ENCODE results near the gene IRF2BP1. TPM values are rescaled to one million over a fixed set of nuclear protein-coding genes. Genes with fewer than 3 reads are reported as not detected.
A peak's percentile ranks its signal among the peaks of the same experiment; 100 is the strongest.

IRF2BP1 gene
- total RNA-seq, 1 donor from 2014 or later = 9.8 TPM

DNA sequence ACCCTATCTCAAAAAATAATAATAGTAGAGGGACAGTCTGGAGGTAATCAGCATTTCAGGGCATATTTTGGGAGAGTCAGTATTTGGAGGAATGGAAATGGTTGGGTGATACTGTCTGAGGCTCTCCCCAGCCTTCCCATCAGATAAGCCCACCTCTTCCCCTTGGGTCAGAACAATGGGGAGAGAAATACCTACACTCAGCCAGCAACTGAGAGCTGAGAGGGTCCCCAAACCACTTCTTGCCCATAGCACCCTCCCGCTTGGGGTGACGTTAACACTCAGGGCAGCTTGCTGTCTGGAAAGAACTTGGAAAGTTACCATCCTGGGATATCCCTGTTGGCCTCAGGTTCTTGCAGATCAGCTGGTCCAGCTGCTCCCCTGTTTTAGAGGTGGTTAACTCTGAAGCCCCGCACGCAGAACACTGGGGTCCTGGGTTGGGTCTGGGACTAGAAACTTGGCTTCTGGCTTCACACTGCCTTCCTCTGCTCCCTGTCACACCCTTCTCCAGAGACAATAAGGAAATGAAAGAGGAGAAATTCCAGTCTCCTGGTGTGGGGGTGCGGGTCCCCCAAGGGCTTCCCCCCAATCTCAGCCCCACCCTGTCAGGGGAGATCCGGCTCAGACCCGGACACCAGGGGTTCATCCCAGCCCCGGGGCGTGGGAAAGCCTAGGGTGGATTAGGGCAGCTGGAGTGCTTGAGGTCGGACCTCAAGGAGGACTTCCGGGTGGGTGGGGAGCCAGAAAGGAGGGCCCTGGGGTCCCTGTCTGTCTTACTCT lies 19.4 kb downstream of the IRF2BP1 start:
- TF ChIP-seq EZH2phosphoT487 (IDR thresholded peaks at IDR 0.05) (no peak), CTCF (IDR thresholded peaks at IDR 0.05) (no peak), EZH2 (IDR thresholded peaks at IDR 0.05) (no peak)
- peaks cover 8% of the 10 kb centered on the region for H3K27me3 ChIP-seq
- H3K4me1 Mint-ChIP-seq = peaks cover 13% of the 10 kb centered on the region
- H3K27ac Mint-ChIP-seq = no peak overlapping the region
- no peak for DNase-seq (ENCODE audit: low spot score)
- no peaks in the 10 kb centered on the region for H3K9me3 ChIP-seq (ENCODE audit: low read depth)
- no peaks in the 10 kb centered on the region for H3K36me3 ChIP-seq
- peaks cover 30% of the 10 kb centered on the region for H3K79me2 ChIP-seq (ENCODE audit: low read depth)
- H3K9me3 Mint-ChIP-seq = peaks cover 2% of the 10 kb centered on the region
- no peak overlapping the region for H2AFZ ChIP-seq (replicated peaks)
- H3F3A ChIP-seq (ENCODE audit: low read depth) = peaks cover 21% of the 10 kb centered on the region
- no peak overlapping the region for H3K9ac ChIP-seq
- H4K20me1 ChIP-seq (ENCODE audit: low read depth) = no peaks in the 10 kb centered on the region
- peaks cover 3% of the 10 kb centered on the region for H3K4me1 ChIP-seq
- peaks cover 44% of the 10 kb centered on the region for H3K27me3 Mint-ChIP-seq (ENCODE audit: insufficient read depth, low read depth)
- no peak overlapping the region for H3K27ac ChIP-seq
- no peak overlapping the region for H3K4me2 ChIP-seq
- H3K36me3 Mint-ChIP-seq = no peaks in the 10 kb centered on the region
- no peak overlapping the region for H3K4me3 Mint-ChIP-seq
- H3K4me3 ChIP-seq = no peak overlapping the region

DNA sequence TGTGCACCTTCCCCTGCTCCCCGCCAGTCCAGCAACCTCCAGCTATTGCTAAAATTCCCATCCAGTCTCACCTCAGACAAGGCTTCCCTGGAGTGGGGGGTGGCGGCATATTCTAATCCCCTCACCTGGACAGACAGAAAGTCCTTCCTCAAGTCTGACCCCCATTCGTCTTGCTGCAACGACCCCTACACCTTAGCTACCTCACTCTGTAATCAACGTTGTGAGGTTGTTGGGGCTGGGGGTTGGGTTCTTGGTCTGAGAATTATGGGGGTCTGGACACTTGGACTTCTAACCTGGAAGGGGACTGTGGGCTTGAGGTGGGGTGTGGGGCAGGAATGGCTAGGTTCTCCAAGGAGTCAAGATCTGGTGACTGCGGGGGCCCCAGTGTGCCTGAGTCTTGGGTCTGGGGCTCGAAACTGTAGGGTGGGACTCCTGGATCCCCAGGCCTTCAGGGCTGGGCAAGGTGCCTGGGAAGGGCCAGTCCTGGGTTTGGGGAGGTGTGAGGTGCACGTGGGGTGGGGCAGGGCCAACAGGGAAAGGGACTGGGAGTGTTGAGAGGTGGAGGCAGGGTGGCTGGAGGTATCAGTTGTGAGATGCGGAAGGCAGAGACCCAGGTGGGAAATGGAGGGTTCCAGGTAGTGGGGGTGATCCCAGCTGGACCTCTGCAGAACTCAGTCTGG lies 20.5 kb downstream of the IRF2BP1 start:
- Histone ChIP-seq H3K9me3 (ENCODE audit: low read depth) (no peaks in the 10 kb centered on the region), H4K20me1 (ENCODE audit: low read depth) (no peaks in the 10 kb centered on the region), H3K27ac (no peak overlapping the region), H3K4me1 (peaks cover 4% of the 10 kb centered on the region), H3K79me2 (ENCODE audit: low read depth) (peaks cover 42% of the 10 kb centered on the region), H3K9ac (no peak overlapping the region), H3K4me2 (peak overlapping the region; percentile 79), H3K27me3 (peaks cover 8% of the 10 kb centered on the region), H2AFZ (replicated peaks) (no peak overlapping the region), H3K36me3 (no peaks in the 10 kb centered on the region), H3K4me3 (peak overlapping the region; percentile 82), H3F3A (ENCODE audit: low read depth) (peaks cover 29% of the 10 kb centered on the region)
- Mint-ChIP-seq H3K9me3 (peaks cover 2% of the 10 kb centered on the region), H3K27me3 (ENCODE audit: insufficient read depth, low read depth) (peaks cover 42% of the 10 kb centered on the region), H3K36me3 (peaks cover 2% of the 10 kb centered on the region), H3K4me1 (peaks cover 13% of the 10 kb centered on the region), H3K27ac (no peak overlapping the region), H3K4me3 (no peak overlapping the region)
- TF ChIP-seq EZH2 (IDR thresholded peaks at IDR 0.05) = no peak
- TF ChIP-seq EZH2phosphoT487 (IDR thresholded peaks at IDR 0.05) = no peak
- TF ChIP-seq CTCF (IDR thresholded peaks at IDR 0.05) = no peak
- no peak for DNase-seq (ENCODE audit: low spot score)

GRCh38 chr19:45864629-45865082 lies 21.3 kb downstream of the IRF2BP1 start:
- DNase-seq (ENCODE audit: low spot score) = no peak
- peaks cover 29% of the 10 kb centered on the region for H3F3A ChIP-seq (ENCODE audit: low read depth)
- H3K27ac ChIP-seq = no peak overlapping the region
- Mint-ChIP-seq H3K36me3 (peaks cover 2% of the 10 kb centered on the region), H3K4me1 (peaks cover 13% of the 10 kb centered on the region), H3K9me3 (peaks cover 2% of the 10 kb centered on the region), H3K4me3 (peak overlapping the region; percentile 76), H3K27ac (no peak overlapping the region), H3K27me3 (ENCODE audit: insufficient read depth, low read depth) (peaks cover 42% of the 10 kb centered on the region)
- peak overlapping the region; percentile 79 for H3K4me2 ChIP-seq
- H3K36me3 ChIP-seq = no peaks in the 10 kb centered on the region
- H3K27me3 ChIP-seq = peaks cover 8% of the 10 kb centered on the region
- peak overlapping the region; percentile 98 for H2AFZ ChIP-seq (replicated peaks)
- H3K4me3 ChIP-seq = peak overlapping the region; percentile 82
- peak overlapping the region; percentile 29 for H3K9ac ChIP-seq
- H4K20me1 ChIP-seq (ENCODE audit: low read depth) = peaks cover under 1% of the 10 kb centered on the region
- peaks cover 50% of the 10 kb centered on the region for H3K79me2 ChIP-seq (ENCODE audit: low read depth)
- TF ChIP-seq CTCF (IDR thresholded peaks at IDR 0.05) = no peak
- no peak for TF ChIP-seq EZH2phosphoT487 (IDR thresholded peaks at IDR 0.05)
- TF ChIP-seq EZH2 (IDR thresholded peaks at IDR 0.05) = no peak
- H3K9me3 ChIP-seq (ENCODE audit: low read depth) = no peaks in the 10 kb centered on the region
- peaks cover 4% of the 10 kb centered on the region for H3K4me1 ChIP-seq
